H1 (cell line): ENCODE data around the gene ATF7IP.

Source experiments
- ATF2 ChIP-seq: IDR thresholded peaks from 2 replicates; pipeline ENCODE4 v1.6.1; 2012; ENCODE audit warnings: low read length, inconsistent platforms
- CBX5 ChIP-seq: fragments of 300-800, 300-1000 bp; sonication (generic); IDR thresholded peaks from 2 replicates; pipeline ENCODE4 v1.7.1; 2016; ENCODE audit warnings: antibody characterized with exemption, low read length, low read depth
- CTCF ChIP-seq, 3 experiments: IDR thresholded peaks; 1 replicate in 2 of 3; 2 replicates in 1 of 3; pipeline versions ENCODE4 v1.5.1 to v1.6.1; 2011; ENCODE audit warnings: low read length in 3 of 3, mild to moderate bottlenecking in 3 of 3, inconsistent platforms in 2 of 3, low read depth in 1 of 3, moderate library complexity in 1 of 3; ENCODE audit not compliant: insufficient read depth in 1 of 3; ENCODE audit errors: control extremely low read depth in 1 of 3
- EP300 ChIP-seq, 2 experiments: IDR thresholded peaks; 1 replicate in 1 of 2; 2 replicates in 1 of 2; pipeline ENCODE4 v1.6.1; 2011 to 2012; ENCODE audit warnings: low read depth in 2 of 2, low read length in 2 of 2, mild to moderate bottlenecking in 2 of 2, borderline replicate concordance in 1 of 2, inconsistent platforms in 1 of 2, moderate library complexity in 1 of 2
- POLR2A ChIP-seq, 2 experiments: IDR thresholded peaks; 1 replicate in 1 of 2; 2 replicates in 1 of 2; pipeline ENCODE4 v1.6.1; 2011; ENCODE audit warnings: low read depth in 2 of 2, low read length in 2 of 2, mild to moderate bottlenecking in 2 of 2; ENCODE audit errors: control extremely low read depth in 1 of 2
- POLR2AphosphoS5 ChIP-seq: IDR thresholded peaks from 2 replicates; pipeline ENCODE4 v1.6.1; 2011; ENCODE audit warnings: low read depth, low read length
- SUZ12 ChIP-seq: fragments of 200-600 bp; sonication (generic); IDR thresholded peaks from 2 replicates; pipeline ENCODE4 v1.6.1; 2012; ENCODE audit warnings: mild to moderate bottlenecking, inconsistent platforms, low read length, moderate library complexity, mixed read lengths
- TAF1 ChIP-seq: IDR thresholded peaks from 2 replicates; pipeline ENCODE4 v1.6.1; 2011; ENCODE audit warnings: mild to moderate bottlenecking, low read depth, low read length

GRCh38 chr12:14390870-14391530, 25.5 kb downstream of the ATF7IP start:
- TF ChIP-seq POLR2A (IDR thresholded peaks at IDR 0.05; ENCODE audit: control extremely low read depth in 1 of 2, low read depth in 2 of 2, low read length in 2 of 2) (no peak), CTCF (IDR thresholded peaks at IDR 0.05; ENCODE audit: control extremely low read depth in 1 of 3, insufficient read depth in 1 of 3, low read depth in 1 of 3, low read length in 3 of 3) (no peak), POLR2AphosphoS5 (no peak), TAF1 (no peak), CBX5 (no peak), ATF2 (no peak), EP300 (IDR thresholded peaks at IDR 0.05; ENCODE audit: borderline replicate concordance in 1 of 2, low read depth in 2 of 2, low read length in 2 of 2) (no peak), SUZ12 (no peak)
